Kidney epithelial cell (primary cell): ENCODE measurements around the gene SUPT3H. TPM values are rescaled to one million over a fixed set of nuclear protein-coding genes. Genes with fewer than 3 reads are reported as not detected.

ENCODE experiments used
- DNase-seq: peaks from one replicate; pipeline ENCODE4 v3.0.0-alpha.2; 2010; ENCODE audit warnings: low read depth
- H3K27me3 ChIP-seq: 2 replicates; pipeline ENCODE4 v1.6.0; 2011; ENCODE audit warnings: low read length; ENCODE audit not compliant: control insufficient read depth, insufficient read depth
- H3K36me3 ChIP-seq: 2 replicates; pipeline ENCODE4 v1.5.1; 2011; ENCODE audit warnings: low read length; ENCODE audit not compliant: control insufficient read depth, insufficient read depth
- H3K4me3 ChIP-seq: 2 replicates; pipeline ENCODE4 v1.5.1; 2011; ENCODE audit warnings: low read depth, mild to moderate bottlenecking, control low read depth, low read length
- CTCF ChIP-seq: IDR thresholded peaks from 2 replicates; pipeline ENCODE4 v1.5.1; 2011; ENCODE audit warnings: mild to moderate bottlenecking, moderate library complexity, low read length, control low read depth, inconsistent platforms; ENCODE audit not compliant: insufficient read depth, poor library complexity, severe bottlenecking
- total RNA-seq: library from RNA; depleted of rRNA; stranded (reverse); fragments of >200 nt; gene quantifications from 2 replicates; pipeline ENCODE4 v1.2.3, GENCODE V29; 2015

The SUPT3H gene
- total RNA-seq, 1 donor from 2014 or later = 18.3 TPM

DNA sequence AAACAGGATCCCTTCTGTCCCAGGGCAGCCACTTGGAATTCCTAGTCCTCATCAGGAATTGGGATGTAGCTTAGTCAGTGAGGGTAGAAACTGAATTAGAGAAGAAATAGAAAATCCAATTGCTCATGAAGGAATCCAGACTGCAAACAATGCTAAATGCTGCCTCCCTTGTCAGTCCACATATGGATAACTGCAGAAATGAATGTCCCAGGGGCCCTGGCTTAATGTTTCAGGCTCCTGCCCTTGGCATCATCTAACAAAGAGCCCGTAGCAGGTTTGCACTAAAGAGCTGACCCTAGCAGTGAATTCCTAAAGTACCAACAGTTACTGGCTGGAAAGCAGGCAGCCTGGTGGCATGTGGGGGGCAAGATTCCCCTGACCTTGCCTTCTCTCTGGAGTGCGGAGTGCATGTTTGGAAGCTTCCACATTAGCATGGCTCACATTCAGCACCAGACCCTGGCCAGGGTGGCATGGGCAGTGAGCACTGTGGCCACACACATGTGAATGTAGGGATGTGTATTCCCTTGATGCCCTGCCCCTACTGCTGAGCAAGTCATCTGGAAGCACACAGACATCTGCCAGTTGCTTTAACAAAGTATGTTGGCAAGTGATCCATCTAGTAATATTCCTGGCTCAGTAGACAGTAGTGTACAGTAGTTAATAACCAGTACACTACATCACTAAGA, 595.7 kb downstream of the SUPT3H start:
- Histone ChIP-seq H3K27me3 (no peaks in the 10 kb centered on the region), H3K4me3 (no peak overlapping the region), H3K36me3 (no peaks in the 10 kb centered on the region)
- DNase-seq = no peak
- TF ChIP-seq CTCF = no peak

DNA sequence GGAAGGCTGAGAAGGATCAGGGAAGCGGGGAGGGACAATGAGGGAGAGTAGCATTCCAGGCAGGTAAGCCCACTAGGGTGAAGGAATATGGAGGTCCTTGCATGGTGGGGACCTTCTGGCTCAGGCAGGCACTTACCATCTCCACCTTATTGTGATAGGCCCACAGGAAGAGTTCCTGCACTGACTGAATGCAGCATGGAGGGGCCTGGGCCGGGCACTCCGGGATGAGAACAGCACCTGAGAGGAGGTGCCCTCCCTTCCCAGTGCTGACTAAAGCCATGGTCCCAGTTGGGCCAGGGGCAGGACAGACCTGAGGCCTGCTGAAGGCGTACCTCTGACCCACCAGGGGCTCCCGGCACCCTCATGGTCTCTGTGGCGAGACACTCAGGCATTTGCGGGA, 597.6 kb downstream of the SUPT3H start:
- Histone ChIP-seq H3K4me3 (no peak overlapping the region), H3K27me3 (no peaks in the 10 kb centered on the region), H3K36me3 (no peaks in the 10 kb centered on the region)
- TF ChIP-seq CTCF = no peak
- DNase-seq = no peak

- H3K36me3 ChIP-seq = no peaks in the 10 kb centered on the region
- no peak for DNase-seq
- TF ChIP-seq CTCF = no peak
- H3K4me3 ChIP-seq = no peak overlapping the region
- no peaks in the 10 kb centered on the region for H3K27me3 ChIP-seq
Measured at GRCh38 chr6:44779130-44779826, 598.5 kb downstream of the SUPT3H start.

Other genes with a start within 250 kb of the SUPT3H start
- 9.2 and 11.0 TPM in 2 replicates for gene RUNX2, start 49.6 kb downstream of the SUPT3H start, total RNA-seq